H1 (cell line): ENCODE data around the gene TMEM131L. TPM values are rescaled to one million over a fixed set of nuclear protein-coding genes. Genes with fewer than 3 reads are reported as not detected.

Experiments
- BRCA1 ChIP-seq: IDR thresholded peaks from 2 replicates; pipeline ENCODE4 v1.6.1; 2012; ENCODE audit warnings: low read depth, low read length, improper control_type of control experiment
- CHD2 ChIP-seq: IDR thresholded peaks from 2 replicates; pipeline ENCODE4 v1.6.1; 2012; ENCODE audit warnings: low read length, improper control_type of control experiment
- GABPA ChIP-seq: IDR thresholded peaks from 2 replicates; pipeline ENCODE4 v1.6.1; 2011; ENCODE audit warnings: mild to moderate bottlenecking, low read length, moderate library complexity, borderline replicate concordance; ENCODE audit not compliant: insufficient read depth
- KDM1A ChIP-seq: fragments of 200-600, 300-600 bp; sonication (generic); IDR thresholded peaks from 2 replicates; pipeline ENCODE4 v1.7.1; 2016; ENCODE audit warnings: mild to moderate bottlenecking, low read length, borderline replicate concordance
- POLR2AphosphoS5 ChIP-seq: IDR thresholded peaks from 2 replicates; pipeline ENCODE4 v1.6.1; 2011; ENCODE audit warnings: low read depth, low read length
- polyA plus RNA-seq, 7 experiments: library from polyadenylated mRNA; depleted of rRNA in 3 of 7; stranded (reverse) in 5 of 7; unstranded in 2 of 7; fragments of >200 nt in 5 of 7; fragments of 200-250 nt in 2 of 7; gene quantifications; 1 replicate in 5 of 7; 2 replicates in 1 of 7; 4 replicates in 1 of 7; pipeline versions ENCODE4 v1.2.1 to v1.2.3, GENCODE V29; 2011 to 2013; ENCODE audit warnings: missing spikeins in 2 of 7, mixed read lengths in 2 of 7
- total RNA-seq: library from RNA; stranded (reverse); fragmentation: NEBNext Ultra II Directional; extraction: Animal tissue kit (Norgen Biotek cat#: 25700); gene quantifications from 2 replicates; pipeline ENCODE4 v1.2.1, GENCODE V29; 2021
- TF ChIP-seq, protein P1 (sequence below): fragments of 300-600 bp; sonication (generic); IDR thresholded peaks from 2 replicates; pipeline ENCODE4 v1.7.1; 2012; ENCODE audit warnings: low read length, moderate library complexity, mild to moderate bottlenecking, inconsistent platforms; ENCODE audit not compliant: insufficient replicate concordance

TMEM131L gene
- total and polyA plus RNA-seq, 2 of the 8 experiments (the other 6 are each of a cell fraction or from before 2014, with no cell fraction given) = 14.3 to 26.1 TPM

DNA sequence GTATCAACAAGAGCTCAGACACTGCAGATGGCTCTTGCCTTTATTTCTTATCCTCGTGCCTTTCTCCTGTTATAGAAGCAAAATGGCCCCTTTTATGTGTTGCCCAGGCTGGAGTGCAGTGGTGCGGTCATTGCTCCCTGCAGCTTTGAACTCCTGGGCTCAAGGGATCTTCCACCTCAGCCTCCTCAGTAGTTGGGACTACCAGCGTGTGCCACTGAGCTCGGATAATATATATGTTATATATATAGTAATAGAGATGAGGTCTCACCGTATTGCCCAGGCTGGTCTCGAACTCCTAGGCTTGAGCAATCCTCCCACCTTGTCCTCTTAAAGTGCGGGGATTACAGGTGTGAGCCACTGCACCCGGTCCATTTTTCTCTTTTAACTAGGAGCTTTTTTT lies 79.7 kb downstream of the TMEM131L start (continued):
- TF ChIP-seq, protein P1, sequence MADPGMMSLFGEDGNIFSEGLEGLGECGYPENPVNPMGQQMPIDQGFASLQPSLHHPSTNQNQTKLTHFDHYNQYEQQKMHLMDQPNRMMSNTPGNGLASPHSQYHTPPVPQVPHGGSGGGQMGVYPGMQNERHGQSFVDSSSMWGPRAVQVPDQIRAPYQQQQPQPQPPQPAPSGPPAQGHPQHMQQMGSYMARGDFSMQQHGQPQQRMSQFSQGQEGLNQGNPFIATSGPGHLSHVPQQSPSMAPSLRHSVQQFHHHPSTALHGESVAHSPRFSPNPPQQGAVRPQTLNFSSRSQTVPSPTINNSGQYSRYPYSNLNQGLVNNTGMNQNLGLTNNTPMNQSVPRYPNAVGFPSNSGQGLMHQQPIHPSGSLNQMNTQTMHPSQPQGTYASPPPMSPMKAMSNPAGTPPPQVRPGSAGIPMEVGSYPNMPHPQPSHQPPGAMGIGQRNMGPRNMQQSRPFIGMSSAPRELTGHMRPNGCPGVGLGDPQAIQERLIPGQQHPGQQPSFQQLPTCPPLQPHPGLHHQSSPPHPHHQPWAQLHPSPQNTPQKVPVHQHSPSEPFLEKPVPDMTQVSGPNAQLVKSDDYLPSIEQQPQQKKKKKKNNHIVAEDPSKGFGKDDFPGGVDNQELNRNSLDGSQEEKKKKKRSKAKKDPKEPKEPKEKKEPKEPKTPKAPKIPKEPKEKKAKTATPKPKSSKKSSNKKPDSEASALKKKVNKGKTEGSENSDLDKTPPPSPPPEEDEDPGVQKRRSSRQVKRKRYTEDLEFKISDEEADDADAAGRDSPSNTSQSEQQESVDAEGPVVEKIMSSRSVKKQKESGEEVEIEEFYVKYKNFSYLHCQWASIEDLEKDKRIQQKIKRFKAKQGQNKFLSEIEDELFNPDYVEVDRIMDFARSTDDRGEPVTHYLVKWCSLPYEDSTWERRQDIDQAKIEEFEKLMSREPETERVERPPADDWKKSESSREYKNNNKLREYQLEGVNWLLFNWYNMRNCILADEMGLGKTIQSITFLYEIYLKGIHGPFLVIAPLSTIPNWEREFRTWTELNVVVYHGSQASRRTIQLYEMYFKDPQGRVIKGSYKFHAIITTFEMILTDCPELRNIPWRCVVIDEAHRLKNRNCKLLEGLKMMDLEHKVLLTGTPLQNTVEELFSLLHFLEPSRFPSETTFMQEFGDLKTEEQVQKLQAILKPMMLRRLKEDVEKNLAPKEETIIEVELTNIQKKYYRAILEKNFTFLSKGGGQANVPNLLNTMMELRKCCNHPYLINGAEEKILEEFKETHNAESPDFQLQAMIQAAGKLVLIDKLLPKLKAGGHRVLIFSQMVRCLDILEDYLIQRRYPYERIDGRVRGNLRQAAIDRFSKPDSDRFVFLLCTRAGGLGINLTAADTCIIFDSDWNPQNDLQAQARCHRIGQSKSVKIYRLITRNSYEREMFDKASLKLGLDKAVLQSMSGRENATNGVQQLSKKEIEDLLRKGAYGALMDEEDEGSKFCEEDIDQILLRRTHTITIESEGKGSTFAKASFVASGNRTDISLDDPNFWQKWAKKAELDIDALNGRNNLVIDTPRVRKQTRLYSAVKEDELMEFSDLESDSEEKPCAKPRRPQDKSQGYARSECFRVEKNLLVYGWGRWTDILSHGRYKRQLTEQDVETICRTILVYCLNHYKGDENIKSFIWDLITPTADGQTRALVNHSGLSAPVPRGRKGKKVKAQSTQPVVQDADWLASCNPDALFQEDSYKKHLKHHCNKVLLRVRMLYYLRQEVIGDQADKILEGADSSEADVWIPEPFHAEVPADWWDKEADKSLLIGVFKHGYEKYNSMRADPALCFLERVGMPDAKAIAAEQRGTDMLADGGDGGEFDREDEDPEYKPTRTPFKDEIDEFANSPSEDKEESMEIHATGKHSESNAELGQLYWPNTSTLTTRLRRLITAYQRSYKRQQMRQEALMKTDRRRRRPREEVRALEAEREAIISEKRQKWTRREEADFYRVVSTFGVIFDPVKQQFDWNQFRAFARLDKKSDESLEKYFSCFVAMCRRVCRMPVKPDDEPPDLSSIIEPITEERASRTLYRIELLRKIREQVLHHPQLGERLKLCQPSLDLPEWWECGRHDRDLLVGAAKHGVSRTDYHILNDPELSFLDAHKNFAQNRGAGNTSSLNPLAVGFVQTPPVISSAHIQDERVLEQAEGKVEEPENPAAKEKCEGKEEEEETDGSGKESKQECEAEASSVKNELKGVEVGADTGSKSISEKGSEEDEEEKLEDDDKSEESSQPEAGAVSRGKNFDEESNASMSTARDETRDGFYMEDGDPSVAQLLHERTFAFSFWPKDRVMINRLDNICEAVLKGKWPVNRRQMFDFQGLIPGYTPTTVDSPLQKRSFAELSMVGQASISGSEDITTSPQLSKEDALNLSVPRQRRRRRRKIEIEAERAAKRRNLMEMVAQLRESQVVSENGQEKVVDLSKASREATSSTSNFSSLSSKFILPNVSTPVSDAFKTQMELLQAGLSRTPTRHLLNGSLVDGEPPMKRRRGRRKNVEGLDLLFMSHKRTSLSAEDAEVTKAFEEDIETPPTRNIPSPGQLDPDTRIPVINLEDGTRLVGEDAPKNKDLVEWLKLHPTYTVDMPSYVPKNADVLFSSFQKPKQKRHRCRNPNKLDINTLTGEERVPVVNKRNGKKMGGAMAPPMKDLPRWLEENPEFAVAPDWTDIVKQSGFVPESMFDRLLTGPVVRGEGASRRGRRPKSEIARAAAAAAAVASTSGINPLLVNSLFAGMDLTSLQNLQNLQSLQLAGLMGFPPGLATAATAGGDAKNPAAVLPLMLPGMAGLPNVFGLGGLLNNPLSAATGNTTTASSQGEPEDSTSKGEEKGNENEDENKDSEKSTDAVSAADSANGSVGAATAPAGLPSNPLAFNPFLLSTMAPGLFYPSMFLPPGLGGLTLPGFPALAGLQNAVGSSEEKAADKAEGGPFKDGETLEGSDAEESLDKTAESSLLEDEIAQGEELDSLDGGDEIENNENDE = no peak
- TF ChIP-seq CHD2 (no peak), BRCA1 (no peak), POLR2AphosphoS5 (no peak), GABPA (no peak), KDM1A (no peak)
